HCT116 (cell line): ENCODE results near the gene RALGPS1. TPM values are rescaled to one million over a fixed set of nuclear protein-coding genes. Genes with fewer than 3 reads are reported as not detected.

Source experiments
- ATAC-seq: fragments of 200-7000 bp; cut with Tn5 transposase; 2 replicates; pipeline ENCODE4 v1.9.1; 2020; ENCODE audit warnings: mild to moderate bottlenecking, moderate library complexity
- BruUV-seq: library from RNA; stranded (reverse); fragments of 400-500 nt; replicated peaks from 2 replicates; lab custom pipeline; 2021; lab: Mats Ljungman, UMichigan
- CTCF ChIA-PET: fragments of 300-600 bp; sonication (Branson Sonifier 250); formaldehyde crosslinking; loops from one replicate; lab custom pipeline; 2021; ENCODE audit warnings: antibody characterized with exemption; lab: Charles Lee
- POLR2A ChIA-PET: fragments of 300-600, 350-600 bp; sonication (Branson Sonifier 250); formaldehyde crosslinking; loops from one replicate; lab custom pipeline; 2021; ENCODE audit warnings: antibody characterized with exemption; lab: Charles Lee
- RAD21 ChIA-PET, 2 experiments: fragments of 300-600 bp; sonication (Branson Sonifier 250); formaldehyde crosslinking; loops; one replicate each; lab custom pipeline; 2023; ENCODE audit warnings: low total read pairs in 2 of 2; ENCODE audit not compliant: uncharacterized antibody in 2 of 2, unreplicated experiment in 2 of 2, low non-redundant PET in 1 of 2; lab: Charles Lee
- DNase-seq: peaks from one replicate; pipeline ENCODE4 v3.0.0-alpha.2; 2010; ENCODE audit warnings: low read depth, low spot score
- H2AFZ ChIP-seq: fragments of 200-600 bp; shearing (Covaris generic), sonication (generic); 2 replicates; pipeline ENCODE4 v1.6.1; 2017; ENCODE audit warnings: low read depth, mixed run types, mixed read lengths, antibody characterized with exemption, low read length; ENCODE audit not compliant: poor library complexity, severe bottlenecking
- H3K27ac ChIP-seq: 2 replicates; pipeline ENCODE4 v1.5.1; 2012; ENCODE audit warnings: low read depth, low read length
- H3K27me3 ChIP-seq: fragments of 200-600 bp; sonication (generic); 2 replicates; pipeline ENCODE4 v1.6.1; 2016; ENCODE audit warnings: mixed run types, low read length, mixed read lengths; ENCODE audit not compliant: insufficient read depth
- H3K36me3 ChIP-seq, 2 experiments: fragments of 200-500 bp in 1 of 2; fragments of 200-600 bp in 1 of 2; sonication (Bioruptor generic) in 1 of 2; sonication (generic) in 1 of 2; 2 replicates each; pipeline versions ENCODE4 v1.5.1 to v1.6.1; 2014 to 2016; ENCODE audit warnings: low read length in 2 of 2, inconsistent platforms in 1 of 2, mixed read lengths in 1 of 2, mixed run types in 1 of 2; ENCODE audit not compliant: insufficient read depth in 2 of 2, control insufficient read depth in 1 of 2
- H3K4me1 ChIP-seq, 2 experiments: fragments of 200-600 bp in 1 of 2; sonication (generic) in 1 of 2; 2 replicates each; pipeline versions ENCODE4 v1.5.1 to v1.6.1; 2012 to 2017; ENCODE audit warnings: low read length in 2 of 2, inconsistent platforms in 1 of 2, mild to moderate bottlenecking in 1 of 2, mixed read lengths in 1 of 2, mixed run types in 1 of 2, moderate library complexity in 1 of 2; ENCODE audit not compliant: insufficient read depth in 2 of 2, control insufficient read depth in 1 of 2
- H3K4me2 ChIP-seq: fragments of 200-600 bp; sonication (generic); 2 replicates; pipeline ENCODE4 v1.6.1; 2017; ENCODE audit warnings: mixed run types, low read length, mixed read lengths
- H3K4me3 ChIP-seq, 2 experiments: fragments of 200-600 bp in 1 of 2; sonication (generic) in 1 of 2; replicated peaks in 1 of 2; 2 replicates each; pipeline ENCODE4 v1.5.1; 2011 to 2016; ENCODE audit warnings: low read length in 2 of 2, control low read depth in 1 of 2, low read depth in 1 of 2, mild to moderate bottlenecking in 1 of 2, mixed read lengths in 1 of 2, mixed run types in 1 of 2
- H3K79me2 ChIP-seq: fragments of 200-600 bp; sonication (generic); 2 replicates; pipeline ENCODE4 v1.6.1; 2017; ENCODE audit warnings: mild to moderate bottlenecking, mixed run types, low read length, moderate library complexity, mixed read lengths; ENCODE audit not compliant: insufficient read depth
- H3K9ac ChIP-seq: fragments of 200-600 bp; sonication (generic); 2 replicates; pipeline ENCODE4 v1.6.1; 2016; ENCODE audit warnings: low read length, mixed read lengths
- H3K9me2 ChIP-seq: fragments of 200-600 bp; sonication (generic), shearing (Covaris generic); 2 replicates; pipeline ENCODE4 v1.6.1; 2017; ENCODE audit warnings: mixed run types, mild to moderate bottlenecking, moderate library complexity; ENCODE audit not compliant: insufficient read depth
- H3K9me3 ChIP-seq, 2 experiments: fragments of 200-500 bp in 1 of 2; fragments of 200-600 bp in 1 of 2; sonication (Bioruptor generic) in 1 of 2; sonication (generic) in 1 of 2; 2 replicates each; pipeline ENCODE4 v1.6.1; 2014 to 2017; ENCODE audit warnings: low read length in 2 of 2, mixed read lengths in 2 of 2, inconsistent platforms in 1 of 2, low read depth in 1 of 2, mild to moderate bottlenecking in 1 of 2, mixed run types in 1 of 2, moderate library complexity in 1 of 2; ENCODE audit not compliant: control insufficient read depth in 1 of 2, insufficient read depth in 1 of 2
- H4K20me1 ChIP-seq: fragments of 200-600 bp; sonication (generic), shearing (Covaris generic); 2 replicates; pipeline ENCODE4 v1.6.1; 2017; ENCODE audit warnings: mixed run types, mild to moderate bottlenecking, moderate library complexity; ENCODE audit not compliant: insufficient read depth
- CBX3 ChIP-seq: IDR thresholded peaks from 2 replicates; pipeline ENCODE4 v1.6.1; 2012; ENCODE audit warnings: low read depth
- ELF1 ChIP-seq: IDR thresholded peaks from 2 replicates; pipeline ENCODE4 v1.6.1; 2012; ENCODE audit warnings: low read depth, borderline replicate concordance
- SRF ChIP-seq: IDR thresholded peaks from 2 replicates; pipeline ENCODE4 v1.6.1; 2012; ENCODE audit warnings: low read depth
- TCF7L2 ChIP-seq: IDR thresholded peaks from 2 replicates; pipeline ENCODE4 v1.7.0; 2011; ENCODE audit warnings: borderline replicate concordance, inconsistent platforms; ENCODE audit not compliant: insufficient read depth, insufficient read length; ENCODE audit errors: extremely low read depth
- ZFX ChIP-seq: fragments of 450-650 bp; IDR thresholded peaks from 2 replicates; pipeline ENCODE4 v1.6.1; 2017
- ZNF274 ChIP-seq: fragments of 200-500 bp; sonication (Bioruptor generic); IDR thresholded peaks from 2 replicates; pipeline ENCODE4 v1.6.1; 2014; ENCODE audit warnings: mild to moderate bottlenecking, low read depth, low read length, inconsistent platforms
- intact Hi-C: fragments of 100-400 bp; cut with micrococcal nuclease; formaldehyde crosslinking; loops from 2 replicates; pipeline ENCODE4 v1.10.0; 2022
- total RNA-seq: library from RNA; stranded (reverse); gene quantifications from one replicate; pipeline ENCODE4 v1.2.1, GENCODE V29; 2021; ENCODE audit not compliant: unreplicated experiment
- TF ChIP-seq, protein P1 (sequence below): IDR thresholded peaks from 2 replicates; pipeline ENCODE4 v1.6.1; 2011; ENCODE audit warnings: mild to moderate bottlenecking, low read length, moderate library complexity; ENCODE audit not compliant: insufficient replicate concordance; ENCODE audit errors: extremely low read depth
- TF ChIP-seq, protein P2 (sequence below): IDR thresholded peaks from 2 replicates; pipeline ENCODE4 v1.6.1; 2012; ENCODE audit warnings: low read depth

RALGPS1 gene
- total RNA-seq, 1 experiment from 2014 or later: 7.6 TPM

DNA sequence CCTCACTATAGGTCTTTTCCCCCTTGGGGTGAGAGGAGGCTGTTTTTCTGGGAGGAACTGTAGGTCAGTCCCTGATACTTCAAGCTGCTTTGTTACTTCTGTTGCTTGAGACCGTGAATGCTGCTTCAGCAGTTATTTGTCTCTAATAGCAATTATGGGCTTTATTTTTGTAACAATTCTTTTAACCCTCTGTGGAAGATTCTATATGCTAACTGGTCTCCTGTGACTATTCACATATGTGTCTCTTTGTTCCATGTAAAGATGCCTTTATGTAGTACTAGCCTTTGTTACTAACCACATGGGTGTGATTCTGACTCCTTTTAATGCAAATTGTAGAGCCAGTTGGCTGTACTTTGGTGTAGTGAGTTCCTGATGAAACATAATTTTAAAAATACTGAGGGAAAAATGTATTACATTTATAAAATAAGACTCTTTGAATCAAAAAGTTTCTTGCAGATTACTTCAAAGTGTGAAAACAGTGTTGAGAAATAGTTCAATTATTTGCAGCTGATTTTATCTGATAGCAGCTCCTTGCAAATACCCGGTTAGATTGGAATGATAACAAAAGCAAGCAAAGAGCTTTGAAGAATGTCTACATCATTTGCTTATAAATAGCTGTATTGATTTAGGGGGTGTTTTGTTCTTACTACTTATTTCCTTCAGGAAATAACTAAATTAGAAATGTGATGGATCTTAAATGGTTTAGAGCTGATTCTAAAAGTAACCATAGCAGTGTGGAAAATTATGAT is 161.2 kb downstream of the RALGPS1 start:
- TF ChIP-seq, protein P1, sequence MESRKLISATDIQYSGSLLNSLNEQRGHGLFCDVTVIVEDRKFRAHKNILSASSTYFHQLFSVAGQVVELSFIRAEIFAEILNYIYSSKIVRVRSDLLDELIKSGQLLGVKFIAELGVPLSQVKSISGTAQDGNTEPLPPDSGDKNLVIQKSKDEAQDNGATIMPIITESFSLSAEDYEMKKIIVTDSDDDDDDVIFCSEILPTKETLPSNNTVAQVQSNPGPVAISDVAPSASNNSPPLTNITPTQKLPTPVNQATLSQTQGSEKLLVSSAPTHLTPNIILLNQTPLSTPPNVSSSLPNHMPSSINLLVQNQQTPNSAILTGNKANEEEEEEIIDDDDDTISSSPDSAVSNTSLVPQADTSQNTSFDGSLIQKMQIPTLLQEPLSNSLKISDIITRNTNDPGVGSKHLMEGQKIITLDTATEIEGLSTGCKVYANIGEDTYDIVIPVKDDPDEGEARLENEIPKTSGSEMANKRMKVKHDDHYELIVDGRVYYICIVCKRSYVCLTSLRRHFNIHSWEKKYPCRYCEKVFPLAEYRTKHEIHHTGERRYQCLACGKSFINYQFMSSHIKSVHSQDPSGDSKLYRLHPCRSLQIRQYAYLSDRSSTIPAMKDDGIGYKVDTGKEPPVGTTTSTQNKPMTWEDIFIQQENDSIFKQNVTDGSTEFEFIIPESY: no peak
- TF ChIP-seq, all 23 proteins: peak for 0
- peaks cover 4 to 21% of the 10 kb centered on the region in 2 experiments; a peak in 3 of 4 replicates for H3K4me1 ChIP-seq
- H3K9me2 ChIP-seq: no peaks in the 10 kb centered on the region
- intact Hi-C loops: no loop called here
- POLR2A ChIA-PET: no interaction called here
- ATAC-seq (no peak), DNase-seq (no peak)
- RAD21 ChIA-PET: interaction anchor here in 1 of 2 experiments (0.9 kb wide), 1 partner anchor 118 kb away, joined by 3 read pairs; no protein-coding TSS in a partner anchor
- H3K9ac ChIP-seq: no peak overlapping the region
- no peaks in the 10 kb centered on the region; a peak in 1 of 4 replicates for H3K9me3 ChIP-seq
- no peak overlapping the region for H3K4me2 ChIP-seq
- CTCF ChIA-PET: no interaction called here
- no peaks in the 10 kb centered on the region for H3K27me3 ChIP-seq
- no peak overlapping the region for H3K4me3 ChIP-seq
- no peaks in the 10 kb centered on the region for H3K36me3 ChIP-seq
- no TSS peak for BruUV-seq
- H4K20me1 ChIP-seq: no peaks in the 10 kb centered on the region
- no peak overlapping the region for H2AFZ ChIP-seq
- no peak overlapping the region for H3K27ac ChIP-seq
- H3K79me2 ChIP-seq: no peaks in the 10 kb centered on the region

DNA sequence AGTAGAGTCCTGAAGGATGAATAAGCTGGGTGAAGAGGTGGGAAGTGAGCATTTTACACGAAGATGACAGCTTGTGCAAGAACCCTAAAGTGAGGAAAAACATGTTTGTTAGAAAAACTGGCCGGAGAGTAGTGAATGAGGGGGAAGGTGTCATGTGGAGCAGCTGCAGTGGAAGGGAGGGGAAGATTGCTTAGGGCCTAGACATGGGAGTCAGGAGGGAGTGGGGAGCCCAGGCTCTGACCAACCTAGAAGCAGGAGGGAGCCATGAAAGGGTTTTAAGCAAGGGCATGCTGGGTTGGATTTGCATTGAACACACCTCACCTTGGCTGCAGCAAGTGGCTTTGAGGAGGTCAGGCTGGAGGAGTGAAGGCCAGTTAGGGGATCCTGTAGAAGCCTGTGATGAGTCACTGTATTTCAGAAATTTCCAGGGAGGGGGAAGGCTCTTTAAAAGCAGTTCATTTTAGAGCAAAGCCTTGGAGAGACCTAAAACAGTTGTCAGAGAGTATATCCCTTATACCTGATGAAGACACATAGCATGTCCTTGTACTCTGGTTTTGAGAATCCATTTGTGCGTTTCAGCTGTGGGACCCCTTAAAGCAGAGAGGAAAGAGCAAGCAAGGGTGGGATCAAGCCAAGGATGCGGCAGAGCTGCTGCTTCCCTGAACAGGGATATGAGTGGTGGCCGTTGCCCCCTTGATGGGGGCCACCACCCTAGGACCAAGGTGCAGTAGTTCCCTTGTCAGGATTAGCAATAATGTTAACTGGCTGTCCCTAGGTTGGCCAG is 162.5 kb downstream of the RALGPS1 start:
- Histone ChIP-seq H3K9me3 (no peaks in the 10 kb centered on the region), H4K20me1 (no peaks in the 10 kb centered on the region), H3K79me2 (no peaks in the 10 kb centered on the region), H3K9me2 (no peaks in the 10 kb centered on the region), H2AFZ (no peak overlapping the region), H3K4me3 (no peak overlapping the region), H3K9ac (no peak overlapping the region), H3K4me1 (peaks cover 4 to 21% of the 10 kb centered on the region in 2 experiments; a peak in 3 of 4 replicates), H3K4me2 (no peak overlapping the region), H3K36me3 (no peaks in the 10 kb centered on the region), H3K27me3 (no peaks in the 10 kb centered on the region), H3K27ac (no peak overlapping the region)
- no peak for ATAC-seq
- CTCF ChIA-PET: no interaction called here
- BruUV-seq: no TSS peak
- DNase-seq: no peak
- POLR2A ChIA-PET: no interaction called here
- RAD21 ChIA-PET: no interaction called here
- intact Hi-C loops: no loop called here
- TF ChIP-seq, protein P2, sequence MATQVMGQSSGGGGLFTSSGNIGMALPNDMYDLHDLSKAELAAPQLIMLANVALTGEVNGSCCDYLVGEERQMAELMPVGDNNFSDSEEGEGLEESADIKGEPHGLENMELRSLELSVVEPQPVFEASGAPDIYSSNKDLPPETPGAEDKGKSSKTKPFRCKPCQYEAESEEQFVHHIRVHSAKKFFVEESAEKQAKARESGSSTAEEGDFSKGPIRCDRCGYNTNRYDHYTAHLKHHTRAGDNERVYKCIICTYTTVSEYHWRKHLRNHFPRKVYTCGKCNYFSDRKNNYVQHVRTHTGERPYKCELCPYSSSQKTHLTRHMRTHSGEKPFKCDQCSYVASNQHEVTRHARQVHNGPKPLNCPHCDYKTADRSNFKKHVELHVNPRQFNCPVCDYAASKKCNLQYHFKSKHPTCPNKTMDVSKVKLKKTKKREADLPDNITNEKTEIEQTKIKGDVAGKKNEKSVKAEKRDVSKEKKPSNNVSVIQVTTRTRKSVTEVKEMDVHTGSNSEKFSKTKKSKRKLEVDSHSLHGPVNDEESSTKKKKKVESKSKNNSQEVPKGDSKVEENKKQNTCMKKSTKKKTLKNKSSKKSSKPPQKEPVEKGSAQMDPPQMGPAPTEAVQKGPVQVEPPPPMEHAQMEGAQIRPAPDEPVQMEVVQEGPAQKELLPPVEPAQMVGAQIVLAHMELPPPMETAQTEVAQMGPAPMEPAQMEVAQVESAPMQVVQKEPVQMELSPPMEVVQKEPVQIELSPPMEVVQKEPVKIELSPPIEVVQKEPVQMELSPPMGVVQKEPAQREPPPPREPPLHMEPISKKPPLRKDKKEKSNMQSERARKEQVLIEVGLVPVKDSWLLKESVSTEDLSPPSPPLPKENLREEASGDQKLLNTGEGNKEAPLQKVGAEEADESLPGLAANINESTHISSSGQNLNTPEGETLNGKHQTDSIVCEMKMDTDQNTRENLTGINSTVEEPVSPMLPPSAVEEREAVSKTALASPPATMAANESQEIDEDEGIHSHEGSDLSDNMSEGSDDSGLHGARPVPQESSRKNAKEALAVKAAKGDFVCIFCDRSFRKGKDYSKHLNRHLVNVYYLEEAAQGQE: no peak
- TF ChIP-seq, protein P1: no peak
- no peak for TF ChIP-seq ELF1
- no peak for TF ChIP-seq ZNF274
- no peak for TF ChIP-seq CBX3
- TF ChIP-seq SRF: no peak
- no peak for TF ChIP-seq ZFX
- no peak for TF ChIP-seq TCF7L2
